ENCODE measurements around the gene NR2F1-AS1. TPM values are rescaled to one million over a fixed set of nuclear protein-coding genes. Genes with fewer than 3 reads are reported as not detected.

Gene NR2F1-AS1
- total and polyA plus RNA-seq, 9 of the 15 experiments (the other 6 are each of a cell fraction or from before 2014, with no cell fraction given): not detected

DNA sequence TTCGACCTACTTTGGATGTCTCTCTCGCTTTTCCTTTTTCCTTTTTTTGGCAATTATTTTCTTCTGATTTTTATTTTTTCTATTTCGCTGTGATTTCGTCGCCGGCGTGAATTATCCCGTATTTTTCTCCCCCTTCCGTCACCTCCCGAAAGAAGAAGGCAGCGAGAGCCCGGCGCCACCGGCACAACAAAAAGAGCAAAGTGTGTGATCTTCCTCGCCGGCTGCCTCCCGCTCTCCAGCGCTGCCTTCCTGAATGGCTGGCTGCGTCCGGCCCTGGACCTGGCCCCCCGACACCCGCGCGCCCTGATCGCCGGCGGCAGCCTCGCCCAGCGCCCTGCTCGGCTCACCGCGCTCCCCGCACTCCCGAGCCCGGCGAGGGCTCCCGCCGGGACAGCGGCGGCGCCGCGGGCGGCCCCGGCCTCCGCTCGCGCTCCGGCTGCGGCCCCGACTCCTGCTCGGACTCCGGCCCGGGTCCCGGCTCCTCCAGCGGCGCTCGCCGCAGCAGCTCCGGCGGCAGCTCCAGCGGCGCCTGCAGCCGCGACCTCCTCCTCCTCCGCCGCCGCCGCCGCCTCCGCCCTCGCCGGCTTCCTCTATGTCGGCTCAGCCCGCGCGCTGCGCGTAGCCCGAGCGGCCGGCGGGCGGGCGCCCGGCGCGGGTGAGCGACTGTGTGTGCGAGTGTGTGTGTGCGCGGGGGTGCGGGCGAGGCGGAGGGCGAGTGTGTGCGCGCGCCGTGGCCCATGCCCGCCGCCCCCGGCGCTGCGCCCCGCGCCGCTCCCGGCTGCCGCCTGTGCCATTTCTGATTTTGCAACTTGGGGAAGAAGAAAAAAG lies 3.0 kb upstream of the NR2F1-AS1 start:
- WGBS (ENCODE audit: insufficient coverage, low coverage, missing lambda C conversion rate): 2% methylated on average over 18 of the region's 110 CpGs
- no peaks in the 10 kb centered on the region for H3K36me3 ChIP-seq (ENCODE audit: control insufficient read depth, insufficient read depth, low read length)

More for the DNA sequence above, 3.0 kb upstream of the NR2F1-AS1 start:
- ATAC-seq: no peak
- no peaks in the 10 kb centered on the region for H3K79me2 ChIP-seq (ENCODE audit: control insufficient read depth, insufficient read depth, low read length)
- peaks cover 0 to 14% of the 10 kb centered on the region in 2 experiments; a peak in 2 of 5 replicates for H3K4me1 ChIP-seq (replicated peaks in 1 of 2; ENCODE audit: control insufficient read depth in 2 of 2, insufficient read depth in 2 of 2, low read length in 2 of 2)
- H3K9ac ChIP-seq (ENCODE audit: insufficient read depth in 1 of 2, low read depth in 2 of 2, low read length in 2 of 2): no peak overlapping the region
- no peaks in the 10 kb centered on the region for H3K9me1 ChIP-seq (ENCODE audit: control insufficient read depth, insufficient read depth, low read length)
- ChIA-PET POLR2A (interaction anchor here (1.2 kb wide), 1 partner anchor 14 kb away, joined by 3 read pairs; no protein-coding TSS in a partner anchor), CTCF (ENCODE audit: low intra/inter-chr PET ratio) (no interaction called here)
- H3K9me3 ChIP-seq (replicated peaks; ENCODE audit: control insufficient read depth, insufficient read depth, low read depth, low read length): no peaks in the 10 kb centered on the region
- H2AFZ ChIP-seq (ENCODE audit: low read depth, low read length): no peak overlapping the region
- TF ChIP-seq NELFE (IDR thresholded peaks at IDR 0.05; ENCODE audit: insufficient read depth, insufficient read length): no peak
- peak; percentile 0; the same call in 1 of the 2 replicates for TF ChIP-seq ZNF512 (tag; IDR thresholded peaks at IDR 0.05)
- TF ChIP-seq ILF3 (IDR thresholded peaks at IDR 0.05; ENCODE audit: borderline replicate concordance): no peak
- no peak overlapping the region for H3K4me2 ChIP-seq (ENCODE audit: insufficient read depth, low read length)
- no peaks in the 10 kb centered on the region for H4K20me1 ChIP-seq (replicated peaks; ENCODE audit: control insufficient read depth, insufficient read depth, low read length)
- H3K27ac ChIP-seq (ENCODE audit: extremely low read depth, low read depth, low read length): no peak overlapping the region
- in situ Hi-C loops (cut with MboI): loop anchor here (25.0 kb wide), 1 partner anchor 1153 kb away; no protein-coding TSS in a partner anchor
- FAIRE-seq: no peak
- intact Hi-C loops (cut with micrococcal nuclease): loop anchor here (5.0 kb wide), 1 partner anchor 1153 kb away; no protein-coding TSS in a partner anchor
- peak overlapping the region; percentile 8; the same call in 1 of the 2 replicates for H3K4me3 ChIP-seq
- H3K27me3 ChIP-seq (ENCODE audit: control insufficient read depth in 2 of 2, insufficient read depth in 2 of 2, low read length in 2 of 2): peaks cover 0 to 12% of the 10 kb centered on the region in 2 experiments; a peak in 3 of 5 replicates
- no TSS peak for BruUV-seq (replicated peaks)
- DNase-seq (ENCODE audit: extremely low read depth in 1 of 4, low spot score in 3 of 4): peak in 1 of 4 experiments; percentile 22

Data from K562 (cell line).